PC-9 (cell line): ENCODE measurements around the gene ERBB2. TPM values are rescaled to one million over a fixed set of nuclear protein-coding genes. Genes with fewer than 3 reads are reported as not detected.

ENCODE experiments used
- BruUV-seq: library from RNA; stranded (reverse); fragments of 400-500 nt; replicated peaks from 2 replicates; lab custom pipeline; 2021; lab: Mats Ljungman, UMichigan
- CTCF ChIA-PET: fragments of 300-600 bp; sonication (Branson Sonifier 250); formaldehyde crosslinking; loops from one replicate; lab custom pipeline; 2022; ENCODE audit warnings: antibody characterized with exemption; lab: Charles Lee
- POLR2A ChIA-PET: fragments of 300-600 bp; sonication (Branson Sonifier 250); formaldehyde crosslinking; loops from one replicate; lab custom pipeline; 2022; ENCODE audit warnings: antibody characterized with exemption; ENCODE audit not compliant: unreplicated experiment; lab: Charles Lee
- DNase-seq, 2 experiments: peaks; one replicate each; pipeline versions ENCODE4 v3.0.0 to v3.0.0-alpha.2; 2015 to 2022; ENCODE audit warnings: mixed read lengths in 1 of 2
- H2AFZ ChIP-seq: fragments of 200-600 bp; sonication (generic); 2 replicates; pipeline ENCODE4 v1.8.1; 2017; ENCODE audit warnings: antibody characterized with exemption
- H3F3A ChIP-seq: fragments of 200-600 bp; sonication (generic); 2 replicates; pipeline ENCODE4 v1.8.1; 2017; ENCODE audit warnings: antibody characterized with exemption, mild to moderate bottlenecking, low read depth; ENCODE audit not compliant: insufficient read depth
- H3K27ac ChIP-seq: fragments of 200-600 bp; sonication (generic); 2 replicates; pipeline ENCODE4 v1.6.1; 2016; ENCODE audit warnings: mixed run types
- H3K27me3 ChIP-seq: fragments of 200-600 bp; sonication (generic); 2 replicates; pipeline ENCODE4 v1.6.1; 2016; ENCODE audit warnings: low read depth, mixed run types; ENCODE audit not compliant: insufficient read depth
- H3K36me3 ChIP-seq: fragments of 200-600 bp; sonication (generic); 2 replicates; pipeline ENCODE4 v1.6.1; 2016; ENCODE audit warnings: low read depth, mixed run types
- H3K4me1 ChIP-seq: fragments of 200-600 bp; sonication (generic); replicated peaks from 2 replicates; pipeline ENCODE4 v1.6.1; 2016; ENCODE audit warnings: mixed run types; ENCODE audit not compliant: insufficient read depth
- H3K4me2 ChIP-seq: fragments of 200-600 bp; sonication (generic); 2 replicates; pipeline ENCODE4 v1.6.1; 2017; ENCODE audit warnings: mixed run types
- H3K4me3 ChIP-seq: fragments of 200-600 bp; sonication (generic); 2 replicates; pipeline ENCODE4 v1.6.1; 2016; ENCODE audit warnings: mixed run types
- H3K79me2 ChIP-seq: fragments of 200-600 bp; sonication (generic); 2 replicates; pipeline ENCODE4 v1.6.1; 2017; ENCODE audit warnings: low read depth, mixed run types
- H3K9me2 ChIP-seq: fragments of 200-600 bp; sonication (generic); 2 replicates; pipeline ENCODE4 v1.8.1; 2017; ENCODE audit warnings: mild to moderate bottlenecking; ENCODE audit not compliant: insufficient read depth
- H3K9me3 ChIP-seq: fragments of 200-600 bp; sonication (generic); 2 replicates; pipeline ENCODE4 v1.8.1; 2016; ENCODE audit warnings: low read depth; ENCODE audit not compliant: insufficient read depth
- H4K20me1 ChIP-seq: fragments of 200-600 bp; sonication (generic); 2 replicates; pipeline ENCODE4 v1.8.1; 2017; ENCODE audit not compliant: insufficient read depth
- CTCF ChIP-seq: fragments of 200-600 bp; sonication (generic); conservative IDR thresholded peaks from 2 replicates; pipeline ENCODE4 v1.6.1; 2017; ENCODE audit warnings: mixed run types, antibody characterized with exemption, mild to moderate bottlenecking, moderate library complexity
- EZH2 ChIP-seq: fragments of 200-600 bp; sonication (generic); IDR thresholded peaks from 2 replicates; pipeline ENCODE4 v1.8.0; 2017; ENCODE audit warnings: antibody characterized with exemption, low read depth
- intact Hi-C: fragments of 100-400 bp; cut with micrococcal nuclease; formaldehyde crosslinking; loops from one replicate; pipeline ENCODE4 v1.10.0; 2022; ENCODE audit not compliant: unreplicated experiment
- total RNA-seq: library from RNA; stranded (reverse); gene quantifications from 2 replicates; pipeline ENCODE4 v1.2.3, GENCODE V29; 2021

The ERBB2 gene
- total RNA-seq, 1 experiment from 2014 or later, result 90.6 TPM

- H3K9me2 ChIP-seq, result no peaks in the 10 kb centered on the region
- H3K4me2 ChIP-seq, result peak overlapping the region; percentile 97
- H3K9me3 ChIP-seq, result no peaks in the 10 kb centered on the region
- intact Hi-C loops, result loop anchor here (1.0 to 5.0 kb wide), 5 partner anchors 10 to 282 kb away; partner anchors contain the start of gene MIEN1
- H3K79me2 ChIP-seq, result peaks cover 26% of the 10 kb centered on the region
- H3K4me1 ChIP-seq, result peaks cover 37% of the 10 kb centered on the region
- peak overlapping the region; percentile 93 for H3K27ac ChIP-seq
- TSS peak; percentile 53 for BruUV-seq
- POLR2A ChIA-PET, result interaction anchor here (0.6 kb wide), 1 partner anchor 9 kb away, joined by 4 read pairs; no protein-coding TSS in a partner anchor
- no peak for TF ChIP-seq CTCF
- TF ChIP-seq EZH2, result no peak
- peak; percentile 37 to 66 for DNase-seq
- H4K20me1 ChIP-seq, result no peaks in the 10 kb centered on the region
- H2AFZ ChIP-seq, result no peak overlapping the region; the same call in 1 of the 2 replicates
- CTCF ChIA-PET, result interaction anchor here (0.6 to 1.4 kb wide), 2 partner anchors 10 to 215 kb away, joined by 3 to 16 read pairs; partner anchors contain the start of gene MIEN1
- peaks cover 11% of the 10 kb centered on the region; the same call in 1 of the 2 replicates for H3K36me3 ChIP-seq
- H3K27me3 ChIP-seq, result no peaks in the 10 kb centered on the region
- peak overlapping the region; percentile 83 for H3K4me3 ChIP-seq
- H3F3A ChIP-seq, result peaks cover 40% of the 10 kb centered on the region
Observed at GRCh38 chr17:39739885-39740356, 40.1 kb downstream of the ERBB2 start.

GRCh38 chr17:39740357-39741111, 40.7 kb downstream of the ERBB2 start:
- peak; percentile 86 to 90 for DNase-seq

More at GRCh38 chr17:39740357-39741111, 40.7 kb downstream of the ERBB2 start:
- peak overlapping the region; percentile 97 for H3K4me2 ChIP-seq
- no peaks in the 10 kb centered on the region for H3K27me3 ChIP-seq
- H3K79me2 ChIP-seq, result peaks cover 26% of the 10 kb centered on the region
- CTCF ChIA-PET, result no interaction called here
- H3K36me3 ChIP-seq, result peaks cover 11% of the 10 kb centered on the region; the same call in 1 of the 2 replicates
- intact Hi-C loops, result loop anchor here (1.0 kb wide), 2 partner anchors 10 kb away; partner anchors contain the start of gene MIEN1
- no peaks in the 10 kb centered on the region for H3K9me2 ChIP-seq
- H3K27ac ChIP-seq, result peak overlapping the region; percentile 93
- H3F3A ChIP-seq, result peaks cover 37% of the 10 kb centered on the region
- no peaks in the 10 kb centered on the region for H4K20me1 ChIP-seq
- POLR2A ChIA-PET, result interaction anchor here (0.6 kb wide), 1 partner anchor 8 kb away, joined by 4 read pairs; no protein-coding TSS in a partner anchor
- peak overlapping the region; percentile 83 for H3K4me3 ChIP-seq
- peaks cover 31% of the 10 kb centered on the region for H3K4me1 ChIP-seq
- no TSS peak for BruUV-seq
- no peak overlapping the region for H2AFZ ChIP-seq
- no peaks in the 10 kb centered on the region for H3K9me3 ChIP-seq
- TF ChIP-seq EZH2, result no peak
- TF ChIP-seq CTCF, result no peak
